ENCODE measurements around the gene OTUD3. TPM values are rescaled to one million over a fixed set of nuclear protein-coding genes. Genes with fewer than 3 reads are reported as not detected.
"Not testable (repeated sequence)": the region's sequence is repeated elsewhere in the genome, so short reads cannot be mapped to it uniquely, and the experiment has no call there.

OTUD3 gene, protein sequence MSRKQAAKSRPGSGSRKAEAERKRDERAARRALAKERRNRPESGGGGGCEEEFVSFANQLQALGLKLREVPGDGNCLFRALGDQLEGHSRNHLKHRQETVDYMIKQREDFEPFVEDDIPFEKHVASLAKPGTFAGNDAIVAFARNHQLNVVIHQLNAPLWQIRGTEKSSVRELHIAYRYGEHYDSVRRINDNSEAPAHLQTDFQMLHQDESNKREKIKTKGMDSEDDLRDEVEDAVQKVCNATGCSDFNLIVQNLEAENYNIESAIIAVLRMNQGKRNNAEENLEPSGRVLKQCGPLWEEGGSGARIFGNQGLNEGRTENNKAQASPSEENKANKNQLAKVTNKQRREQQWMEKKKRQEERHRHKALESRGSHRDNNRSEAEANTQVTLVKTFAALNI
- 3.0 TPM for polyA plus RNA-seq (2012; ENCODE audit: low read depth, missing spikeins)

- FAIRE-seq = peak; percentile 97
- DNase-seq (ENCODE audit: insufficient read length, low spot score) = peak; percentile 91
- TF ChIP-seq TAF1 (IDR thresholded peaks at IDR 0.05; ENCODE audit: low read depth, low read length) (peak; percentile 15; the same call in 1 of the 2 replicates), POLR2A (IDR thresholded peaks at IDR 0.05; ENCODE audit: low read depth, low read length) (peak; percentile 46), POLR2AphosphoS5 (IDR thresholded peaks at IDR 0.05; ENCODE audit: low read depth, low read length) (0 out of 2 replicates have a peak, but pooled peaks have one; percentile 43), POU2F2 (IDR thresholded peaks at IDR 0.05; ENCODE audit: low read depth, low read length) (no peak), PAX5 (IDR thresholded peaks at IDR 0.05; ENCODE audit: insufficient read depth, low read length, severe bottlenecking) (no peak), SPI1 (IDR thresholded peaks at IDR 0.05; ENCODE audit: low read depth, low read length) (no peak)
Observed at GRCh38 chr1:19882111-19883071, at the start of gene OTUD3. TSS of gene OTUD3 (plus strand) at chr1:19882395. CDS start at chr1:19882514, 119 bp downstream.

DNA sequence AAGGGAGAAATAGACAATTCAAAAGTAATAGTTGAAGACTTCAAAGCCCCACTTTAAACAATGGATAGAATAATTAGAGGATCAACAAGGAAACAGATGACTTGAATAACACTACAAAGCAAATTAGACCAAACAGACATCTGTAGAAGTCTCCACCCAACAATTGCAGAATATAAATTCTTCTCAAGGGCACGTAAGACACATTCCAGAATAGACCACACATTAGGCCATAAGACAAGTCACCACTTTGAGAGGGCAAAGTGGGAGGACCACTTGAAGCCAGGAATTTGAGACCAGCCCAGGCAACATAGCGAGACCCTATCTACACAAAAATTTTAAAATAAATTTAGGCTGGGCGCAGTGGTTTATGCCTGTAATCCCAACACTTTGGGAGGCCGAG is 46.6 kb upstream of the OTUD3 start:
- no peak for TF ChIP-seq POLR2AphosphoS5 (IDR thresholded peaks at IDR 0.05; ENCODE audit: low read depth, low read length)
- TF ChIP-seq TAF1 (IDR thresholded peaks at IDR 0.05; ENCODE audit: low read depth, low read length) = no peak
- TF ChIP-seq POLR2A (IDR thresholded peaks at IDR 0.05; ENCODE audit: low read depth, low read length) = no peak
- no peak for TF ChIP-seq PAX5 (IDR thresholded peaks at IDR 0.05; ENCODE audit: insufficient read depth, low read length, severe bottlenecking)
- no peak for TF ChIP-seq POU2F2 (IDR thresholded peaks at IDR 0.05; ENCODE audit: low read depth, low read length)
- TF ChIP-seq SPI1 (IDR thresholded peaks at IDR 0.05; ENCODE audit: low read depth, low read length) = no peak
- no peak for DNase-seq (ENCODE audit: insufficient read length, low spot score)
- FAIRE-seq = no peak

DNA sequence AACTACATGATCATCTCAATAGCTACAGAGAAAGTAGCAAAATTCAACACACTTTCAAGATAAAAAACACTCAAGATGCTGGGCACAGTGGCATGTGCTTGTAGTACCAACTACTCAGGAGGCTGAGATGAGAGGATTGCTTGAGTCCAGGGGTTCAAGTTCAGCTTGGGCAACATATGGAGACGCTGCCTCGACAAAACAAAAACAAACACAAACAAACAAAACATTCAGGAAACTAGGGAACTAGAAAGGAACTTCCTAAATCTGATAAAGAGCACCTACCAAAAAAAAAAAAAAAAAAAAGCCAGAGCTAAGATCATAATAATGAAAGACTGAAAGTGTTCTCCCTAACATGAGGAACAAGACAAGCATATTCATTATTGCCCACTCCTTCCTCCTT is 44.3 kb upstream of the OTUD3 start:
- no peak for DNase-seq (ENCODE audit: insufficient read length, low spot score)
- TF ChIP-seq POU2F2 (IDR thresholded peaks at IDR 0.05; ENCODE audit: low read depth, low read length) (no peak), PAX5 (IDR thresholded peaks at IDR 0.05; ENCODE audit: insufficient read depth, low read length, severe bottlenecking) (no peak), POLR2AphosphoS5 (IDR thresholded peaks at IDR 0.05; ENCODE audit: low read depth, low read length) (no peak), TAF1 (IDR thresholded peaks at IDR 0.05; ENCODE audit: low read depth, low read length) (no peak), SPI1 (IDR thresholded peaks at IDR 0.05; ENCODE audit: low read depth, low read length) (no peak), POLR2A (IDR thresholded peaks at IDR 0.05; ENCODE audit: low read depth, low read length) (no peak)
- no peak for FAIRE-seq

- FAIRE-seq = no peak
- DNase-seq (ENCODE audit: insufficient read length, low spot score) = no peak
- TF ChIP-seq POU2F2 (IDR thresholded peaks at IDR 0.05; ENCODE audit: low read depth, low read length) (no peak), SPI1 (IDR thresholded peaks at IDR 0.05; ENCODE audit: low read depth, low read length) (no peak), PAX5 (IDR thresholded peaks at IDR 0.05; ENCODE audit: insufficient read depth, low read length, severe bottlenecking) (no peak), POLR2AphosphoS5 (IDR thresholded peaks at IDR 0.05; ENCODE audit: low read depth, low read length) (no peak), POLR2A (IDR thresholded peaks at IDR 0.05; ENCODE audit: low read depth, low read length) (no peak), TAF1 (IDR thresholded peaks at IDR 0.05; ENCODE audit: low read depth, low read length) (no peak)
Observed at GRCh38 chr1:19840228-19840627, 42.0 kb upstream of the OTUD3 start.

- no peak for FAIRE-seq
- TF ChIP-seq POLR2A (IDR thresholded peaks at IDR 0.05; ENCODE audit: low read depth, low read length) (no peak), TAF1 (IDR thresholded peaks at IDR 0.05; ENCODE audit: low read depth, low read length) (no peak), POU2F2 (IDR thresholded peaks at IDR 0.05; ENCODE audit: low read depth, low read length) (no peak), POLR2AphosphoS5 (IDR thresholded peaks at IDR 0.05; ENCODE audit: low read depth, low read length) (no peak), SPI1 (IDR thresholded peaks at IDR 0.05; ENCODE audit: low read depth, low read length) (no peak), PAX5 (IDR thresholded peaks at IDR 0.05; ENCODE audit: insufficient read depth, low read length, severe bottlenecking) (no peak)
- no peak for DNase-seq (ENCODE audit: insufficient read length, low spot score)
Observed at GRCh38 chr1:19844731-19845495, 37.3 kb upstream of the OTUD3 start.

DNA sequence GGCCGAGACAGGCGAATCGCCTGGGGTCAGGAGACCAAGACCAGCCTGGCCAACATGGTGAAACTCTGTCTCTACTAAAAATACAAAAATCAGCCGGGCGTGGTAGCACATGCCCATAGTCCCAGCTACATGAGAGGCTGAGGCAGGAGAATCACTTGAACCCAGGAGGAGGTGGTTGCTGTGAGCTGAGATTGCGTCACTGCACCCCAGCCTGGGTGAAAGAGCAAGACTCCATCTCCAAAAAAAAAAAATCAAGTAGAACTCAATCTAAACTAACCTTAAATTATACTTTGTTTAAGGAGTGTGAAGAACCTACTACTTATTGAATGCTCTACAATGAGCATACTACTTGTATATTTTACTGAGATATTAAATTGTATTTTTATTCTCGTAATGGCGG is 36.6 kb upstream of the OTUD3 start:
- DNase-seq (ENCODE audit: insufficient read length, low spot score) (no peak), FAIRE-seq (no peak)
- no peak for TF ChIP-seq TAF1 (IDR thresholded peaks at IDR 0.05; ENCODE audit: low read depth, low read length)

GRCh38 chr1:19846338-19846737 is 35.9 kb upstream of the OTUD3 start:
- FAIRE-seq = no peak
- no peak for DNase-seq (ENCODE audit: insufficient read length, low spot score)

DNA sequence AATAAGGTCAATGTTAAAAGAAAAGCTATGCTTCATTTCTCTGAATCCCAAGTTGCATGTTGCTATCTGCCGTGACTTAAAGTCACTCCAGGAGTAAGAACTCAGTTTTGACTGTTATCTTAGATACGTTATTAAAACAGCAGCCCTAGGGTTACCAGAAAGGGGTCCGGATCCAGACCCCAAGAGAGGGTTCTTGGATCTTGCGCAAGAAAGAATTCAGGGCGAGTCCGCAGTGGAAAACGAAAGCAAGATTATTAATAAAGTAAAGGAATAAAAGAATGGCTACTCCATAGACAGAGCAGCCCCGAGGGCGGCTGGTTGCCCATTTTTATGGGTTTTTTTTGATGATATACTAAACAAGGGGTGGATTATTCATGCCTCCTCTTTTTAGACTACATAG is 34.9 kb upstream of the OTUD3 start:
- not testable (repeated sequence) for DNase-seq (ENCODE audit: insufficient read length, low spot score); FAIRE-seq

More at GRCh38 chr1:19846338-19846737, 35.9 kb upstream of the OTUD3 start:
- no peak for TF ChIP-seq POLR2AphosphoS5 (IDR thresholded peaks at IDR 0.05; ENCODE audit: low read depth, low read length)
- no peak for TF ChIP-seq SPI1 (IDR thresholded peaks at IDR 0.05; ENCODE audit: low read depth, low read length)
- no peak for TF ChIP-seq TAF1 (IDR thresholded peaks at IDR 0.05; ENCODE audit: low read depth, low read length)
- no peak for TF ChIP-seq POLR2A (IDR thresholded peaks at IDR 0.05; ENCODE audit: low read depth, low read length)
- no peak for TF ChIP-seq POU2F2 (IDR thresholded peaks at IDR 0.05; ENCODE audit: low read depth, low read length)

GRCh38 chr1:19849307-19849706 is 32.9 kb upstream of the OTUD3 start:
- DNase-seq (ENCODE audit: insufficient read length, low spot score); FAIRE-seq: not testable (repeated sequence)

All from GM12891 (cell line).